Stimulated activated CD8-positive, alpha-beta memory T cell treated with anti-CD3 and anti-CD28 coated beads, Interleukin-12 subunit alpha, Interleukin-12 subunit beta, amount 100 ng/mL, for 1 hour (primary cell): Measurements from ENCODE around the gene GNAI3.

Experiments used
- DNase-seq: peaks from one replicate; pipeline ENCODE4 v3.0.0-alpha.2; 2020; ENCODE audit warnings: low read depth

GNAI3 gene

DNA sequence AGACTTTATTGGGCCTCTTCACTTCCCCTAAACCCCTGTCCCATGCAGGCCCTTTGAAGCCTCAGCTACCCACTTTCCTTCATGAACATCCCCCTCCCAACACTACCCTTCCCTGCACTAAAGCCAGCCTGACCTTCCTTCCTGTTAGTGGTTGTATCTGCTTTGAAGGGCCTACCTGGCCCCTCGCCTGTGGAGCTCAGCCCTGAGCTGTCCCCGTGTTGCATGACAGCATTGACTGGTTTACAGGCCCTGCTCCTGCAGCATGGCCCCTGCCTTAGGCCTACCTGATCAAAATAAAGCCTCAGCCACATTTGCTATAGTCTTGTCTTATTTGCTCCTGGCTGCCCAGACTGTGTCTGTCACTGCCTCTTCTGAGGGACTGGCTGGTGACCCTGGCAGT is 113.0 kb downstream of the GNAI3 start:
- no peak for DNase-seq

GRCh38 chr1:109664671-109665070 is 116.3 kb downstream of the GNAI3 start:
- DNase-seq: no peak

- peak; percentile 52 for DNase-seq
These were observed 119.2 kb downstream of the GNAI3 start, which contains the start of gene GSTM2 for GRCh38 chr1:109667452-109668122. TSS of gene GSTM2 (plus strand) at chr1:109668057. CDS start at chr1:109668116, 59 bp downstream.
